Fibroblast of the conjunctiva (primary cell): ENCODE data around the gene PHRF1.

Experiments
- DNase-seq: peaks from one replicate; pipeline ENCODE4 v3.0.0-alpha.2; 2010; ENCODE audit warnings: low read depth

The PHRF1 gene

GRCh38 chr11:537622-538430 is 38.4 kb upstream of the PHRF1 start:
- DNase-seq, result no peak

GRCh38 chr11:538431-539051 is 37.7 kb upstream of the PHRF1 start:
- DNase-seq, result no peak

DNA sequence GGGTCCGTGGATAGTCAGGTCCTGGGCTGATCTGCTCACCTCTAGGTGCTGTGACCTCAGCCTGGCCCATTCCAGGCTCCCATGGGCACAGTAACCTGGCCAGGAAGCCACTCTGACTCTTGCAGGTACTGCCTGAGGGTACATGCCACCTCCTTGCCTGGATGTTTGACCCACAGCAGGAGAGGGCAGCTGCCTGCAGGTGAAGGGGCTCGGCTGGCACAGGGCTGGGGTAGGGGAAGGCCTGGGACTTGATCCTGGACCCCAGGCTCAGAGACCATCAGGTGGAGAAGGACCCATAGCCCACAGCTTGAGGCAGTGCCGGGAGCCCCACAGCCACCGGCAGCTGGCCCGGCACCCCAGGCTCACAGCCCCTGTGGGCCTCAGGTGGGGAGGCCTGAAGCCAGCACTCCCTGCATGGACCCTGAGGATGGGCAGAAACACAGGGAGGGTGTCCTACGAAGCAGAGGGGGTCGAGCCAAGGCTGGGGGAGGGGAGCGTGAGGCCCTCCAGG is 36.2 kb upstream of the PHRF1 start:
- no peak for DNase-seq

DNA sequence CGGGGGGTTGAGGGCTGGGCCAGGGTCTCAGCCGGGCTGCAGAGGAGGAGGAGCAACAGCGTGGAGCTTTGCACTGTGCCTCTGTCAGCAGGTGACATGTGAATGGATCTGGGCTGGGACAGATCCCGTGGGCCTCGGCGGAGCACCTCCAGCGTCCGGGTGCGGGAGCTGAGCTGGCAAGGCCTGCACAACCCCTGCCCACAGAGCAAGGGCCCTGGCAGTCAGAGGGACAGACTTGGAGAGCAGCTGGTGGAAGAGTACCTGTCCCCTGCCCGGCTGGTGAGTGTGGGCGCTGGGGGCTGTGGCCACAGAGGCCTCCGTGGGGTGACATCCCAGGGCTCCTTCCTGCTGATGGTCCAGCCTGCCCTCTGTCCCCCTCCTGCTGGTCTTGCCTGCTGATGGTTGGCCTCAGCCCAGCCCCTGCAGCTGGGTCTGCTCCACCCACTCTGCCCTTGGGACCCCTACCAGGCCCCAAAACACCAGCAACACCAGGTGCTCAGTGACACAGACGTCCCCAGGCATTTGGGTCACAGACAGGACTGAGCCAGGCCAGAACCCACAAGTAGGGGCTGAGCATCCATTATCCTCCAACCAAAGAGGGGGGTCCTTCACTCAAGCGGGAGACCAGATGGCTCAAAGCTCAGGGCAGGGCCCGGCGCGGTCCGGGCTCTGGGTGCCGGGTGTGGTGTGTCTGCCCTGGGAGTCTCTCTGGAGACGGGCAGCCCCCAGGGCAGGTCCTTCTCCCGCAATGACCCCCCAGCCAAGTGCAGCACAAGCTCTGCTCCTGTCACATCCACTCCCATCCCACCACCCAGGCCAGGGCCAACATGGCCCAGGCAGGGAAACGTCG is 35.5 kb upstream of the PHRF1 start:
- DNase-seq, result no peak

DNA sequence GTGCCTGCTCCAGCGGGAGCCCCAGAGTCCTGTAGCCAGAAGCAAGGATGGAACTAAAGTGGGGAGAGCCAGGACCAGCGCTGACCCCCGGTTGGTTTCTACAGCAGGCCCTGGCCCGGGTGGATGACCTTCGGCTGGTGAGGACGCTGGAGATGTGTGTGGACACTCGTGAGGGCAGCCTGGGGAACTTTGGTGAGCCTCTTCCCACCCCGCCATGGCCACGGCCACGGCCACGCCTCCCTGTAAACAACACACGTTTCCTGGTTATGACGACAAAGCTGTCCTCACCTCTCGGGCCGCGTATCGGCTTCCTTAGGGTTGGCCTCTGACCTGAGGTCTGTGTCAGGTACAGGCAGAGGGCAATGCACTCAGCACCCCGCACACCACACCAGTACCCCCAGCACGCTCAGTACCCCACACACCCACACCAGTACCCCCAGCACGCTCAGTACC is 34.8 kb upstream of the PHRF1 start:
- DNase-seq, result no peak

GRCh38 chr11:544817-545166 is 31.5 kb upstream of the PHRF1 start:
- no peak for DNase-seq

GRCh38 chr11:545171-545570 is 31.1 kb upstream of the PHRF1 start:
- no peak for DNase-seq

- DNase-seq, result no peak
Measured at GRCh38 chr11:548700-549603, 27.3 kb upstream of the PHRF1 start.

- DNase-seq, result no peak
Measured at GRCh38 chr11:550021-550745, 26.1 kb upstream of the PHRF1 start.

GRCh38 chr11:550746-551085 is 25.6 kb upstream of the PHRF1 start:
- DNase-seq, result no peak

GRCh38 chr11:551131-551530 is 25.1 kb upstream of the PHRF1 start:
- DNase-seq, result no peak

DNA sequence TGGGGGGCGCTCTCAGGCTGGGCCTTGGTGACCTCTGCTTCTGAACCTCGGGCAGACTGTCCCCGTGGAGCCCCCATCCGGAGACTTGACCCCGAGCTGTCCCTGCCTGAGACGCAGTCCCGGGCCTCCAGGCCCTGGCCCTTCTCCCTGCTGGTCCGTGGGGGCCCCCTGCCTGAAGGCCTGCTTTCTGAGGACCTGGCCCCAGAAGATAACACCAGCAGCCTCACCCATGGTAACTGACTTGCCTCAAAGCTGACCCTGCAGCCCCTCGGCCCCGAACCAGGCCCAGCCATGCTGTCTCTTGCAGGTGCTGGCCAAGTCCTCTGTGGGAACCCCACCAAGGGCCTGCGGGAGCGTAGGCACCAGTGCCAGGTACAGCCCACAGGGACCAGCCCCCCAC is 24.7 kb upstream of the PHRF1 start:
- DNase-seq, result no peak

DNA sequence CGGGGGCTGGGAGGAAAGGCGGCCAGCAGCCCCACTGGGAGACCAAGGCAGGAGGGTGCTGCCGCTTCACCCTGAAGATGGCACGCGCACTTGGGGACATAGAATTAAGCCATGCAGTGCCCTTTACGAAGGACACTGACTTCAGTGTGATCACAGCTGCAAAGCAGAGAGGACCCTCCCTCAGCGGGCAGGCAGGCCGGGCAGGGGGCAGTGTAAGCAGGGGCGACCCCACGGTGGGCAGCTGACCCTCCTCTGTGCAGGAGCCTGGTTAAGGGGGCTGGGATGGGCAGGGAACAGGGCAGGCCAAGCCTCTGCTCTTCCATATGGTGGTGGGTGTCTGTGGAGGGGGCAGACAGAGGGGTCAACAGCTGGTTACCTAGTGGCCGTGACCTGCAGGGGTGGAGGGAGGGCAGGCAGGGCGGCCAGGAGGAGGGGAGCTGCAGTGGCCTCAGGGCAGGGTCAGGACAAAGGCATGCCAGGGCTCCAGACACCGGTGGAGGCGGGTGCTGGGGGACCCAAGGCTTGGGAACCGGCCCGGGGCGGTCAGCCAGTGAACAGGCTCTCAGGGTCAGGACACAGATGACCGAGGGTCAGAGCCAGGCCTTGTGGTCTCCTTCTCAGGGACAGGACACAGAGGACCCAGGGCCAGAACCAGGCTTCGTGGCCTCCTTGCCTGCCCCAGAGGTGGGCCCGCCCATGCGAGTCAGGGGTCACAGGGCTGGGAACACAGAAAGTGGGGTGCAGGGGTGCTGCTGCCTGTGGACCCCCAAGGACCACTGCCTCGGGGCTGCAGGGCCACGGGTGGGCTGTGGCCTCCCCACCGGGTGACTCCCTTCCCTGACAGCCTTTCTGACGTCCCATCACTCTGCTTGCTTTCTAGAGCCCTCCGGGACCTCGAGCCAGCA is 22.9 kb upstream of the PHRF1 start:
- no peak for DNase-seq

DNA sequence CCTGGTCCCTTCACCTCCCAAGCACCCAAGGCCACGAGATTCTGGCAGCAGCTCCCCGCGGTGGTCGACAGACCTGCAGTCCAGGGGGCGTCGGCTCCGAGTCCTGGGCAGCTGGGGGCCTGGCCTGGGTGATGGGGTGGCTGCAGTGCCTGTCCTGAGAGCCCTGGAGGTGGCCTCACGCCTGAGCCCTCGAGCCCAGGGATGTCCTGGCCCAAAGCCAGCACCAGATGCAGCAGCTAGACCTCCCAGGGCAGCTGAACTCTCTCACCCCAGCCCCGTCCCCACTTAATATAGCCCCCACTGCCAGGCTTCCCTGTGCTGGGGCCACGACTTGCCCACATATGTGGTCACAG is 22.3 kb upstream of the PHRF1 start:
- no peak for DNase-seq

DNA sequence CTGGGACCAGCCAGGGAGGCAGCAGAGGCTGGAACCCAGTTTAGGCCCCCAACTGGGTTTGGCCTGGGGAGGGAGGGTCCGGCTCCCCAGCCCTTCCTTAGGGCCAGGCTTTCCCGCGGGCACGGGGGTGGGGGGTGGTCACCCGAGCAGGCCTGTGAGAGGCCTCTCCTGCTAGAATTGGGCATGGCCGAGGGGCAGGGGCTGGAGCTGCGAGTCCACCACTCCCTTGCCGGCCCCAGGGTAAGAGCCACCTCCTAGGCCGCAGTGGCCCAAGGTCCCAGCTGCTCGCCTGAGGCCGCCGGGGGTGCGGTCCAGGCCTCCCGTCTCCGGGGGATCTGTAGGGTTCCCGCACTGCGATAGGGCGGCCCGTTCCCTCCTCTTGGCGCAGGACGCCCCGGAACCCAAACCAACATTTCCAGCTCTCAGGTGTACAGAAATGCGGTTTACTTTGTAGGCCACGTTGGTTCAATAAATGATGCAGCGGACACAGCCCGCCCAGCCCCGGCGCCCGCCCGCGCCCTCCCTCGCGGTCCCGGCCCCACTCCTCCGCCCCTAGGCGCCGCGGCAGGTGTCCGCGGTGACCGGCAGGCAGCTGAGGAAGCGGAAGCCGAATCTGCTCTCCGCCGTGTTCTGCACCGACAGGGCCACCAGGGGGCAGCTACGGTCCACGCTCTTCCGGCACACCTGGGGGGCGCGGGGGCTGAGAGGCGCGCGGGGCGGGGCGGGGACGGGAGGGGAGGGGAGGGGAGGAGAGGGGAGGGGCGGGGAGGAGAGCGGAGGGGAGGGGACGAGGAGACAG is 21.6 kb upstream of the PHRF1 start:
- DNase-seq, result no peak

DNA sequence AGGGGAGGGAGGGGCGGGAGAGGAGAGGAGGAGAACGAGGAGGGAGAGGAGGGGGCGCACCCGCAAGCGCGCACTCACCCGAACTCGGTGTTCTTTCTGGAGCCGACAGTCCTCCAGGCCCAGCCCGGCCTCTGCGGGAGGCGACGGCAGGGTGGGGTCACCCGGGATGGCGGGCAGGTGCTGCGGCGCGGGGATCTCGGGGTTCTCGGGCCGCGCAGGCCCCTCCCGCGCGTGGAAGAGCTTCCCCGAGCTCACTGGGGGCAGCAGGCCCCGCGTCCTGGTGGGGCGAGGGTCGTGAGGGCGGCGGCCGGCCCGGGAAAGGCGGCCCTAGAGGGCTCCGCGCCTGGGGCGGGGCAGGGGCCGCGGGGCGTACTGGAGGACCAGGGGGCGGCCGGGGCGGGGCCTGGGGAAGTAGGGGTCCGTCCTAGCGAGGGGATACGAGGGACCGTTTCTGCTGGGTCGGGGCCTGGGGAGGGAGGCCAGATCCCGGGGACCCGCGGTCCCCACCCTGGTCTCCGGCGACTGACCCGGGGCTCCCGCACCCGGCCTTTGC is 21.0 kb upstream of the PHRF1 start:
- DNase-seq, result no peak

- no peak for DNase-seq
Measured at GRCh38 chr11:555780-556661, 20.2 kb upstream of the PHRF1 start.

GRCh38 chr11:556662-557256 is 19.5 kb upstream of the PHRF1 start:
- no peak for DNase-seq
